Mesendoderm (in vitro differentiated cells): Measurements from ENCODE around the gene CREB5.

Source experiments
- DNase-seq: peaks from one replicate; pipeline ENCODE4 v3.0.0; 2013
- H2AK5ac ChIP-seq: 2 replicates; pipeline ENCODE4 v1.6.1; 2013; ENCODE audit warnings: low read length, inconsistent platforms
- H2BK120ac ChIP-seq: 2 replicates; pipeline ENCODE4 v1.6.1; 2013; ENCODE audit warnings: low read depth, mild to moderate bottlenecking, low read length, moderate library complexity, mixed read lengths
- H2BK15ac ChIP-seq: replicated peaks from 2 replicates; pipeline ENCODE4 v1.6.1; 2013; ENCODE audit warnings: low read depth, mild to moderate bottlenecking, moderate library complexity
- H2BK5ac ChIP-seq: 2 replicates; pipeline ENCODE4 v1.6.1; 2013; ENCODE audit warnings: low read length, inconsistent platforms
- H3K18ac ChIP-seq: 2 replicates; pipeline ENCODE4 v1.6.1; 2013; ENCODE audit warnings: mild to moderate bottlenecking, low read length, mixed read lengths
- H3K23ac ChIP-seq: one replicate; pipeline ENCODE4 v1.6.1; 2013; ENCODE audit warnings: low read length
- H3K27ac ChIP-seq: 2 replicates; pipeline ENCODE4 v1.5.1; 2013; ENCODE audit warnings: low read depth, mild to moderate bottlenecking, inconsistent platforms, low read length, moderate library complexity
- H3K27me3 ChIP-seq: 2 replicates; pipeline ENCODE4 v1.6.1; 2013; ENCODE audit warnings: low read length, control low read depth, mild to moderate bottlenecking, inconsistent platforms; ENCODE audit not compliant: insufficient read depth, poor library complexity
- H3K36me3 ChIP-seq: 2 replicates; pipeline ENCODE4 v1.6.1; 2013; ENCODE audit warnings: low read length, inconsistent platforms; ENCODE audit not compliant: control insufficient read depth, insufficient read depth
- H3K4ac ChIP-seq: one replicate; pipeline ENCODE4 v1.6.1; 2013; ENCODE audit warnings: low read depth, mild to moderate bottlenecking, low read length, moderate library complexity
- H3K4me1 ChIP-seq: 2 replicates; pipeline ENCODE4 v1.6.1; 2013; ENCODE audit warnings: low read depth, low read length, inconsistent platforms; ENCODE audit not compliant: control insufficient read depth
- H3K4me2 ChIP-seq: 2 replicates; pipeline ENCODE4 v1.6.1; 2013; ENCODE audit warnings: low read length
- H3K4me3 ChIP-seq: 2 replicates; pipeline ENCODE4 v1.5.1; 2013; ENCODE audit warnings: mild to moderate bottlenecking, low read length
- H3K56ac ChIP-seq: one replicate; pipeline ENCODE4 v1.6.1; 2013; ENCODE audit warnings: low read length
- H3K79me1 ChIP-seq: 2 replicates; pipeline ENCODE4 v1.6.1; 2013; ENCODE audit warnings: low read length, inconsistent platforms
- H3K79me2 ChIP-seq: 2 replicates; pipeline ENCODE4 v1.6.1; 2013; ENCODE audit warnings: mild to moderate bottlenecking, low read length; ENCODE audit not compliant: control insufficient read depth, insufficient read depth
- H3K9ac ChIP-seq: 2 replicates; pipeline ENCODE4 v1.6.1; 2013; ENCODE audit warnings: low read length, inconsistent platforms
- H4K5ac ChIP-seq: one replicate; pipeline ENCODE4 v1.6.1; 2013; ENCODE audit warnings: low read length
- H4K8ac ChIP-seq: one replicate; pipeline ENCODE4 v1.6.1; 2013; ENCODE audit warnings: low read depth, mild to moderate bottlenecking, control low read depth, low read length, moderate library complexity
- WGBS: extraction: QIAGEN DNeasy Blood & Tissue Kit; methylation state at CpG from one replicate; pipeline ENCODE4 v1.1.7; 2013; ENCODE audit warnings: low lambda C conversion rate, missing lambda C conversion rate; ENCODE audit not compliant: insufficient coverage; ENCODE audit errors: extremely low coverage; 5-methylcytosine and 5-hydroxymethylcytosine counted together

The CREB5 gene

GRCh38 chr7:28477041-28477442 lies 64.7 kb downstream of the CREB5 start:
- H3K9ac ChIP-seq = no peak overlapping the region
- H3K23ac ChIP-seq = no peak overlapping the region
- no peak overlapping the region for H2BK5ac ChIP-seq
- no peaks in the 10 kb centered on the region for H3K79me2 ChIP-seq
- H3K4ac ChIP-seq = no peak overlapping the region
- H3K4me2 ChIP-seq = no peak overlapping the region
- WGBS = no CpG with 5 or more reads among the region's 3 CpGs
- no peak overlapping the region for H3K18ac ChIP-seq
- H2AK5ac ChIP-seq = no peak overlapping the region
- H4K8ac ChIP-seq = no peak overlapping the region
- H3K4me3 ChIP-seq = no peak overlapping the region
- H3K4me1 ChIP-seq = no peaks in the 10 kb centered on the region
- no peak for DNase-seq
- H2BK120ac ChIP-seq = no peak overlapping the region
- H3K79me1 ChIP-seq = no peaks in the 10 kb centered on the region
- H3K27me3 ChIP-seq = no peaks in the 10 kb centered on the region
- no peak overlapping the region for H3K56ac ChIP-seq
- H3K27ac ChIP-seq = no peak overlapping the region
- no peaks in the 10 kb centered on the region for H3K36me3 ChIP-seq
- H2BK15ac ChIP-seq = no peak overlapping the region
- no peak overlapping the region for H4K5ac ChIP-seq

GRCh38 chr7:28478656-28479055 lies 66.3 kb downstream of the CREB5 start:
- Histone ChIP-seq H3K79me1 (no peaks in the 10 kb centered on the region), H2BK15ac (no peak overlapping the region), H3K79me2 (no peaks in the 10 kb centered on the region), H4K5ac (no peak overlapping the region), H3K9ac (no peak overlapping the region), H2BK5ac (no peak overlapping the region), H2BK120ac (no peak overlapping the region), H3K27ac (no peak overlapping the region), H3K36me3 (no peaks in the 10 kb centered on the region), H3K4ac (no peak overlapping the region), H3K18ac (no peak overlapping the region), H2AK5ac (no peak overlapping the region), H3K4me2 (no peak overlapping the region), H3K27me3 (no peaks in the 10 kb centered on the region), H3K23ac (no peak overlapping the region), H3K4me3 (no peak overlapping the region), H3K56ac (no peak overlapping the region), H3K4me1 (peaks cover 2% of the 10 kb centered on the region), H4K8ac (no peak overlapping the region)
- DNase-seq = no peak
- WGBS = no CpG with 5 or more reads among the region's 1 CpG

- H3K4me3 ChIP-seq = no peak overlapping the region
- no peaks in the 10 kb centered on the region for H3K27me3 ChIP-seq
- H3K4me2 ChIP-seq = no peak overlapping the region
- no peak overlapping the region for H4K5ac ChIP-seq
- H3K79me2 ChIP-seq = no peaks in the 10 kb centered on the region
- H3K18ac ChIP-seq = no peak overlapping the region
- no peaks in the 10 kb centered on the region for H3K36me3 ChIP-seq
- WGBS = no CpG with 5 or more reads among the region's 6 CpGs
- no peak overlapping the region for H2BK5ac ChIP-seq
- no peak overlapping the region for H2BK120ac ChIP-seq
- no peaks in the 10 kb centered on the region for H3K79me1 ChIP-seq
- no peak overlapping the region for H3K27ac ChIP-seq
- H2AK5ac ChIP-seq = no peak overlapping the region
- H2BK15ac ChIP-seq = no peak overlapping the region
- H3K56ac ChIP-seq = no peak overlapping the region
- no peak for DNase-seq
- no peak overlapping the region for H3K4ac ChIP-seq
- H3K23ac ChIP-seq = no peak overlapping the region
- no peak overlapping the region for H4K8ac ChIP-seq
- H3K4me1 ChIP-seq = peaks cover 2% of the 10 kb centered on the region
- H3K9ac ChIP-seq = no peak overlapping the region
These were observed 67.2 kb downstream of the CREB5 start for GRCh38 chr7:28479507-28479947.

GRCh38 chr7:28480595-28480994 lies 68.3 kb downstream of the CREB5 start:
- Histone ChIP-seq H2BK5ac (no peak overlapping the region), H4K8ac (no peak overlapping the region), H3K56ac (no peak overlapping the region), H3K9ac (no peak overlapping the region), H3K27me3 (no peaks in the 10 kb centered on the region), H4K5ac (no peak overlapping the region), H2BK120ac (no peak overlapping the region), H2AK5ac (no peak overlapping the region), H3K79me2 (no peaks in the 10 kb centered on the region), H3K36me3 (no peaks in the 10 kb centered on the region), H3K4me2 (no peak overlapping the region), H3K23ac (no peak overlapping the region), H3K4me3 (no peak overlapping the region), H3K27ac (no peak overlapping the region), H3K4me1 (peaks cover 2% of the 10 kb centered on the region), H2BK15ac (no peak overlapping the region), H3K4ac (no peak overlapping the region), H3K18ac (no peak overlapping the region), H3K79me1 (no peaks in the 10 kb centered on the region)
- DNase-seq = no peak
- WGBS = no CpG with 5 or more reads among the region's 3 CpGs

GRCh38 chr7:28481091-28481926 lies 69.0 kb downstream of the CREB5 start:
- no peak overlapping the region for H3K4ac ChIP-seq
- H2BK15ac ChIP-seq = no peak overlapping the region
- H3K9ac ChIP-seq = no peak overlapping the region
- peak; percentile 42 for DNase-seq
- no peak overlapping the region for H3K56ac ChIP-seq
- H4K8ac ChIP-seq = no peak overlapping the region
- no peaks in the 10 kb centered on the region for H3K79me1 ChIP-seq
- H2BK5ac ChIP-seq = no peak overlapping the region
- H3K79me2 ChIP-seq = no peaks in the 10 kb centered on the region
- no peaks in the 10 kb centered on the region for H3K36me3 ChIP-seq
- no peak overlapping the region for H3K4me3 ChIP-seq
- no peak overlapping the region for H2BK120ac ChIP-seq
- peaks cover 2% of the 10 kb centered on the region for H3K4me1 ChIP-seq
- H3K4me2 ChIP-seq = no peak overlapping the region
- WGBS = no CpG with 5 or more reads among the region's 9 CpGs
- no peak overlapping the region for H4K5ac ChIP-seq
- no peak overlapping the region for H2AK5ac ChIP-seq
- H3K27me3 ChIP-seq = no peaks in the 10 kb centered on the region
- no peak overlapping the region for H3K18ac ChIP-seq
- no peak overlapping the region for H3K27ac ChIP-seq
- no peak overlapping the region for H3K23ac ChIP-seq

- no peak overlapping the region for H3K56ac ChIP-seq
- no peak overlapping the region for H3K4me3 ChIP-seq
- H4K8ac ChIP-seq = no peak overlapping the region
- H3K36me3 ChIP-seq = no peaks in the 10 kb centered on the region
- H3K27me3 ChIP-seq = no peaks in the 10 kb centered on the region
- no peak overlapping the region for H2AK5ac ChIP-seq
- H3K79me1 ChIP-seq = no peaks in the 10 kb centered on the region
- DNase-seq = no peak
- H4K5ac ChIP-seq = no peak overlapping the region
- no peak overlapping the region for H3K9ac ChIP-seq
- H3K4me1 ChIP-seq = peaks cover 2% of the 10 kb centered on the region
- H3K27ac ChIP-seq = no peak overlapping the region
- no peak overlapping the region for H2BK5ac ChIP-seq
- H2BK120ac ChIP-seq = no peak overlapping the region
- H3K18ac ChIP-seq = no peak overlapping the region
- no peak overlapping the region for H3K4me2 ChIP-seq
- H3K23ac ChIP-seq = no peak overlapping the region
- no peaks in the 10 kb centered on the region for H3K79me2 ChIP-seq
- no peak overlapping the region for H3K4ac ChIP-seq
- H2BK15ac ChIP-seq = no peak overlapping the region
- no CpG with 5 or more reads among the region's 4 CpGs for WGBS
These were observed 70.8 kb downstream of the CREB5 start for GRCh38 chr7:28483112-28483511.
